Testis (tissue), 2 donors: ENCODE data around the gene CTDP1.

Experiments used
- POLR2A ChIP-seq: fragments of 450-650 bp; IDR thresholded peaks from one replicate; pipeline ENCODE4 v1.6.1; 2017; ENCODE audit warnings: antibody characterized with exemption, mild to moderate bottlenecking, moderate library complexity
- TF ChIP-seq, protein P1 (sequence below), 3 experiments: fragments of 450-650 bp in 2 of 3; fragments of 200-600 bp in 1 of 3; sonication (generic) in 1 of 3; IDR thresholded peaks; one replicate each; pipeline ENCODE4 v1.5.1; 2016 to 2019; ENCODE audit warnings: antibody characterized with exemption in 3 of 3, mild to moderate bottlenecking in 2 of 3, moderate library complexity in 1 of 3

DNA sequence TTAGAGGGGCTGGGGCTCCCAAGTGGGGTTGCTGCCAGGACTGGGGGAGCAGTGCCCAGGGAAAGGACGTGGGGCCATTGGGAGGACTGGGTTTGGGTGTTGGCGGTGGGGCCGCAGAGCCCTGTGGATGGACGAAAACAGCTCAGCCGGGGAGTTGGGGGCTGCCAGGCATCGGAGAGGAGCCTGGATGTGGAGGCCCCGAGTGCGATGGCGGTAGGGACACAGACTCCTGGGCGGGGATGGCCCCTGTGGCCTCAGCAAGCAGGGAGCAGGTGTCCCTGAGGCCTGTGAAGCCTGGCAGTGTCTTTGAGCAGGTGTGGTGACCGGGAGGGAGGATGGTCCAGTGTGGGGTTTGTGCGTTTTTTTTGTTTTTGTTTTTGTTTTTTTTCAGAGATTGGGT is 13.3 kb downstream of the CTDP1 start:
- TF ChIP-seq, protein P1, sequence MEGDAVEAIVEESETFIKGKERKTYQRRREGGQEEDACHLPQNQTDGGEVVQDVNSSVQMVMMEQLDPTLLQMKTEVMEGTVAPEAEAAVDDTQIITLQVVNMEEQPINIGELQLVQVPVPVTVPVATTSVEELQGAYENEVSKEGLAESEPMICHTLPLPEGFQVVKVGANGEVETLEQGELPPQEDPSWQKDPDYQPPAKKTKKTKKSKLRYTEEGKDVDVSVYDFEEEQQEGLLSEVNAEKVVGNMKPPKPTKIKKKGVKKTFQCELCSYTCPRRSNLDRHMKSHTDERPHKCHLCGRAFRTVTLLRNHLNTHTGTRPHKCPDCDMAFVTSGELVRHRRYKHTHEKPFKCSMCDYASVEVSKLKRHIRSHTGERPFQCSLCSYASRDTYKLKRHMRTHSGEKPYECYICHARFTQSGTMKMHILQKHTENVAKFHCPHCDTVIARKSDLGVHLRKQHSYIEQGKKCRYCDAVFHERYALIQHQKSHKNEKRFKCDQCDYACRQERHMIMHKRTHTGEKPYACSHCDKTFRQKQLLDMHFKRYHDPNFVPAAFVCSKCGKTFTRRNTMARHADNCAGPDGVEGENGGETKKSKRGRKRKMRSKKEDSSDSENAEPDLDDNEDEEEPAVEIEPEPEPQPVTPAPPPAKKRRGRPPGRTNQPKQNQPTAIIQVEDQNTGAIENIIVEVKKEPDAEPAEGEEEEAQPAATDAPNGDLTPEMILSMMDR (IDR thresholded peaks at IDR 0.05), result no peak
- no peak for TF ChIP-seq POLR2A
